Stimulated activated CD4-positive, alpha-beta T cell treated with anti-CD3 and anti-CD28 coated beads, Interleukin-4, amount 100 ng/mL, for 1 hour (primary cell): ENCODE results near the gene TFPI.
"Not testable (repeated sequence)": the region's sequence is repeated elsewhere in the genome, so short reads cannot be mapped to it uniquely, and the experiment has no call there.

ENCODE experiments used
- DNase-seq: peaks from one replicate; pipeline ENCODE4 v3.0.0-alpha.2; 2020

TFPI gene

GRCh38 chr2:187527262-187527661 lies 27.0 kb downstream of the TFPI start:
- DNase-seq: no peak

- DNase-seq: no peak
Measured at GRCh38 chr2:187526792-187527191, 27.4 kb downstream of the TFPI start.

GRCh38 chr2:187525163-187525900 lies 28.9 kb downstream of the TFPI start:
- no peak for DNase-seq

- DNase-seq: no peak
Measured at GRCh38 chr2:187523325-187523724, 30.9 kb downstream of the TFPI start.

GRCh38 chr2:187520121-187520624 lies 34.1 kb downstream of the TFPI start:
- DNase-seq: no peak

- no peak for DNase-seq
Measured at GRCh38 chr2:187519419-187520120, 34.7 kb downstream of the TFPI start.

- DNase-seq: not testable (repeated sequence)
Measured at GRCh38 chr2:187517750-187518361, 36.4 kb downstream of the TFPI start.

- not testable (repeated sequence) for DNase-seq
Measured at GRCh38 chr2:187516630-187517510, 37.4 kb downstream of the TFPI start.

GRCh38 chr2:187514930-187515329 lies 39.3 kb downstream of the TFPI start:
- no peak for DNase-seq

GRCh38 chr2:187514235-187514829 lies 39.9 kb downstream of the TFPI start:
- not testable (repeated sequence) for DNase-seq

GRCh38 chr2:187513460-187514234 lies 40.6 kb downstream of the TFPI start:
- DNase-seq: not testable (repeated sequence)

GRCh38 chr2:187511356-187512315 lies 42.6 kb downstream of the TFPI start:
- DNase-seq: no peak

GRCh38 chr2:187510419-187511355 lies 43.5 kb downstream of the TFPI start:
- DNase-seq: not testable (repeated sequence)

GRCh38 chr2:187509667-187510417 lies 44.4 kb downstream of the TFPI start:
- DNase-seq: no peak

- DNase-seq: no peak
Measured at GRCh38 chr2:187506416-187506815, 47.8 kb downstream of the TFPI start.

- no peak for DNase-seq
Measured at GRCh38 chr2:187505065-187505672, 49.1 kb downstream of the TFPI start.

- no peak for DNase-seq
Measured at GRCh38 chr2:187504312-187504921, 49.8 kb downstream of the TFPI start.
